ENCODE data around the gene DNAJC1.

DNAJC1 gene

GRCh38 chr10:21969326-21970287, 33.9 kb downstream of the DNAJC1 start:
- Histone ChIP-seq H3K79me2 (ENCODE audit: insufficient read depth, low read length) (no peaks in the 10 kb centered on the region), H3K27me3 (ENCODE audit: insufficient read depth, low read length, poor library complexity) (no peaks in the 10 kb centered on the region), H4K20me1 (ENCODE audit: insufficient read depth, low read length) (no peaks in the 10 kb centered on the region), H3K27ac (ENCODE audit: low read length) (no peak overlapping the region), H3K4me3 (ENCODE audit: low read depth in 1 of 2, low read length in 2 of 2) (no peak overlapping the region), H3K36me3 (ENCODE audit: insufficient read depth, low read length) (no peaks in the 10 kb centered on the region), H3K4me2 (ENCODE audit: insufficient read depth, low read length) (no peak overlapping the region), H3K4me1 (ENCODE audit: insufficient read depth, low read length) (no peaks in the 10 kb centered on the region), H3K9me3 (ENCODE audit: insufficient read depth, low read length, severe bottlenecking) (peaks cover 8% of the 10 kb centered on the region), H2AFZ (ENCODE audit: low read depth, low read length) (no peak overlapping the region), H3K9ac (ENCODE audit: low read depth, low read length) (no peak overlapping the region)
- DNase-seq (no peak), ATAC-seq (ENCODE audit: insufficient read depth, low read depth) (no peak)
- TF ChIP-seq, protein P1, sequence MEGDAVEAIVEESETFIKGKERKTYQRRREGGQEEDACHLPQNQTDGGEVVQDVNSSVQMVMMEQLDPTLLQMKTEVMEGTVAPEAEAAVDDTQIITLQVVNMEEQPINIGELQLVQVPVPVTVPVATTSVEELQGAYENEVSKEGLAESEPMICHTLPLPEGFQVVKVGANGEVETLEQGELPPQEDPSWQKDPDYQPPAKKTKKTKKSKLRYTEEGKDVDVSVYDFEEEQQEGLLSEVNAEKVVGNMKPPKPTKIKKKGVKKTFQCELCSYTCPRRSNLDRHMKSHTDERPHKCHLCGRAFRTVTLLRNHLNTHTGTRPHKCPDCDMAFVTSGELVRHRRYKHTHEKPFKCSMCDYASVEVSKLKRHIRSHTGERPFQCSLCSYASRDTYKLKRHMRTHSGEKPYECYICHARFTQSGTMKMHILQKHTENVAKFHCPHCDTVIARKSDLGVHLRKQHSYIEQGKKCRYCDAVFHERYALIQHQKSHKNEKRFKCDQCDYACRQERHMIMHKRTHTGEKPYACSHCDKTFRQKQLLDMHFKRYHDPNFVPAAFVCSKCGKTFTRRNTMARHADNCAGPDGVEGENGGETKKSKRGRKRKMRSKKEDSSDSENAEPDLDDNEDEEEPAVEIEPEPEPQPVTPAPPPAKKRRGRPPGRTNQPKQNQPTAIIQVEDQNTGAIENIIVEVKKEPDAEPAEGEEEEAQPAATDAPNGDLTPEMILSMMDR (IDR thresholded peaks at IDR 0.05; ENCODE audit: borderline replicate concordance, extremely low read depth, low read length, poor library complexity, severe bottlenecking), result no peak
- TF ChIP-seq EZH2 (IDR thresholded peaks at IDR 0.05; ENCODE audit: borderline replicate concordance, low read depth, low read length, severe bottlenecking), result no peak

- ATAC-seq (ENCODE audit: insufficient read depth, low read depth), result no peak
- H3K9ac ChIP-seq (ENCODE audit: low read depth, low read length), result no peak overlapping the region
- peaks cover 8% of the 10 kb centered on the region for H3K9me3 ChIP-seq (ENCODE audit: insufficient read depth, low read length, severe bottlenecking)
- TF ChIP-seq, protein P1 (IDR thresholded peaks at IDR 0.05; ENCODE audit: borderline replicate concordance, extremely low read depth, low read length, poor library complexity, severe bottlenecking), result no peak
- TF ChIP-seq EZH2 (IDR thresholded peaks at IDR 0.05; ENCODE audit: borderline replicate concordance, low read depth, low read length, severe bottlenecking), result no peak
- H3K79me2 ChIP-seq (ENCODE audit: insufficient read depth, low read length), result no peaks in the 10 kb centered on the region
- H3K4me2 ChIP-seq (ENCODE audit: insufficient read depth, low read length), result no peak overlapping the region
- no peaks in the 10 kb centered on the region for H4K20me1 ChIP-seq (ENCODE audit: insufficient read depth, low read length)
- H3K36me3 ChIP-seq (ENCODE audit: insufficient read depth, low read length), result no peaks in the 10 kb centered on the region
- no peak for DNase-seq
- H3K27ac ChIP-seq (ENCODE audit: low read length), result no peak overlapping the region
- H3K4me1 ChIP-seq (ENCODE audit: insufficient read depth, low read length), result no peaks in the 10 kb centered on the region
- H2AFZ ChIP-seq (ENCODE audit: low read depth, low read length), result no peak overlapping the region
- no peak overlapping the region for H3K4me3 ChIP-seq (ENCODE audit: low read depth in 1 of 2, low read length in 2 of 2)
- no peaks in the 10 kb centered on the region for H3K27me3 ChIP-seq (ENCODE audit: insufficient read depth, low read length, poor library complexity)
These were observed 38.4 kb downstream of the DNAJC1 start for GRCh38 chr10:21964983-21965665.

- H3K79me2 ChIP-seq (ENCODE audit: insufficient read depth, low read length), result no peaks in the 10 kb centered on the region
- DNase-seq (no peak), ATAC-seq (ENCODE audit: insufficient read depth, low read depth) (no peak)
- no peak overlapping the region for H3K4me3 ChIP-seq (ENCODE audit: low read depth in 1 of 2, low read length in 2 of 2)
- H2AFZ ChIP-seq (ENCODE audit: low read depth, low read length), result no peak overlapping the region
- no peak for TF ChIP-seq EZH2 (IDR thresholded peaks at IDR 0.05; ENCODE audit: borderline replicate concordance, low read depth, low read length, severe bottlenecking)
- TF ChIP-seq, protein P1 (IDR thresholded peaks at IDR 0.05; ENCODE audit: borderline replicate concordance, extremely low read depth, low read length, poor library complexity, severe bottlenecking), result no peak
- no peaks in the 10 kb centered on the region for H4K20me1 ChIP-seq (ENCODE audit: insufficient read depth, low read length)
- H3K4me1 ChIP-seq (ENCODE audit: insufficient read depth, low read length), result no peaks in the 10 kb centered on the region
- H3K36me3 ChIP-seq (ENCODE audit: insufficient read depth, low read length), result no peaks in the 10 kb centered on the region
- no peak overlapping the region for H3K4me2 ChIP-seq (ENCODE audit: insufficient read depth, low read length)
- no peak overlapping the region for H3K27ac ChIP-seq (ENCODE audit: low read length)
- no peak overlapping the region for H3K9ac ChIP-seq (ENCODE audit: low read depth, low read length)
- peaks cover 8% of the 10 kb centered on the region for H3K9me3 ChIP-seq (ENCODE audit: insufficient read depth, low read length, severe bottlenecking)
- H3K27me3 ChIP-seq (ENCODE audit: insufficient read depth, low read length, poor library complexity), result no peaks in the 10 kb centered on the region
These were observed 41.2 kb downstream of the DNAJC1 start for GRCh38 chr10:21962358-21962757.
